GM21360 (cell line): Measurements from ENCODE around the gene PKP1.

Source experiments
- ATAC-seq: cut with Tn5 transposase; IDR thresholded peaks from one replicate; pipeline ENCODE4 v1.9.1; 2021; ENCODE audit warnings: mild to moderate bottlenecking, moderate library complexity; ENCODE audit not compliant: unreplicated experiment

PKP1 gene

DNA sequence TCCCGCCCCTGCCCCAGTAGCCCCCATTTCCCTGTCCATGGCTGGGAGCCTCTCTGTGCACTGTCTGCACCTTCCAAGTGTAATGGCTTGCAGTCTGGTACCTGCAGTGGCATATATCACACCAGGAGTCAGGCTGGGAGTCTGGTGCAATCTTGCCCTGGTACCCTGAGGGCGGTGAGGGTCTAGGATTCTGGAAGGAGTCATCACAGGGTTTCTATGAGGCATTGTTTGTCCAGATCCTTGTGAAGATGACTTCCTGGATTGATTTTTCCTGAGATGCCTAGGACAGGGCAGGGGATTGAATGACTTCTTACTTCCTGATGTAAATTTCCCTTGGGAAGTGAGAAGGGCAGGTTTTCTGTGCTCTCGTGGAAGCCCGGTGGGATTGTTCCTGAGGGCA is 5.9 kb upstream of the PKP1 start:
- ATAC-seq = no peak

DNA sequence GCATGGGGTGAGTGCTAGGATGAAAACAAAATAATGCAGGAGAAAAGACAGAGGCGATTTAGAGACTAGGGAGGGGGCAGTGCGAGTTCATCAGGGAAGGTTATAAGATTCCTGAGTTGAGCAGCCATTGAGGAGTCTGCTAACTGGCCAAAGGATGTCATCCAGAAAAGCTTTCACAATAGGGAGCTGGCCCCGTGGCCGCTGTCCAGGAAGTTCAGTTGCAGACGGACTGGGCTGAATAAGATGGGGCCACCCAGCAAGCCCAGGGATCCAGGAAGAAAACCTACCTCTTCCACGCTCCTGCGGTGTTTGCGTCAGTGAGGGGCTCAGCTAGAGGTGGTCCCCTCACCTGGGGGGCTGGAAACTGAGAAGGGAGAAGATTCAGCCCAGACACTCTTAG is 4.0 kb upstream of the PKP1 start:
- no peak for ATAC-seq

DNA sequence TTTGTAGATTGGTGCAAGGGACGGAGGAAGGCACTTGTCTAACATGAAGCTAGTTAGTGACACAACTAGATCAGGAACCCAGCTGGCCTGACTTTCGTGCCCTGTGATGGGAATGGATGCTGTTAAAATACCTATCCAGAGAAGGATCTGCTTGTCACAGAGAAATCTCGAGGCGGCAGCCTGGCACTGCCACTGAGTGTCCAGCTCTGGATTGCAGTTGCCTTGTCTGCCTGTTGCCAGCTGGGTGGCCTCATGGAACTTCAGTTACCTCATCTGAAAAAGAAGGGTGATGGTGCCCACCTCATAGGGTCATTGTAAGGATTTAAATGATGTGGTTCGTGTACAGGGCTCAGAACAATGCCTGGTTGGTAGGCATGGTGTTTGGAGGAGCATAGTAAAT is 2.4 kb upstream of the PKP1 start:
- no peak for ATAC-seq

DNA sequence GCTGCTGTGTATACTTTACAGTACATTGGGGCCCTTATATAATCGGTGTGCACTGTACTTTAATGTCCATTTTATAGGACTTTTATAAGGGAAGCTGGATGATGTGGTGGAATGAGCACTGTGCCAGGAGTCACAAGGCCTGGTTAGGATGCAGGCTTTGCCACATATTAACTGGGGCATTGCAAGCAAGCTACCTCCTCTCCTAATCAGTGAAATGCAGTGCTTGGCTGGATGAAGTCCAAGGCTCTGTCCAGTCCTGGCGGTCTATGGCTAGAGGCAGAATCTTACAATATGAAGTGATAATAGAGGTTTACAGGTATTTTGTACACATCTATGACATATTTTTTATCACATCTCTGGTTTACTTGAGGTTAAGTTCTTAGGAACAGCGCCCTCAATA is 1.7 kb upstream of the PKP1 start:
- ATAC-seq = no peak

DNA sequence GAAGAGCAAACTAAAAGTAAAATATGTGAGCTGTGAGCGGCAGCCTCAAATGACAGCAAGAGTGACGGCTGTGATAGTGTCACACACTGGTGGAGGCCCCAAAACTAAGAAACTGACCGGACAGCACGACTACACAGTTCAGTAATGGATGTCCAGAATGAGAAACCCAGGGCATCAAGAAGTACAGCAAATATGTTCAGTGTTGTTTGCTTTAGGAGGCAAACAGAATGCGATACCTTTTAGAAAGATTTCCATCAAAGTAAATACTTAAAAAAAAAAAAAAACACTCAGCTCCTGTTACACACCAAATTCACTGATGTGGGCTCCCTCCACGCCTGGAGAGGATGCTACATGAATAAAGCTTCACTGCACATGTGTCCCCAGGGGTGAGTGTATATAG is 1.1 kb upstream of the PKP1 start:
- no peak for ATAC-seq

DNA sequence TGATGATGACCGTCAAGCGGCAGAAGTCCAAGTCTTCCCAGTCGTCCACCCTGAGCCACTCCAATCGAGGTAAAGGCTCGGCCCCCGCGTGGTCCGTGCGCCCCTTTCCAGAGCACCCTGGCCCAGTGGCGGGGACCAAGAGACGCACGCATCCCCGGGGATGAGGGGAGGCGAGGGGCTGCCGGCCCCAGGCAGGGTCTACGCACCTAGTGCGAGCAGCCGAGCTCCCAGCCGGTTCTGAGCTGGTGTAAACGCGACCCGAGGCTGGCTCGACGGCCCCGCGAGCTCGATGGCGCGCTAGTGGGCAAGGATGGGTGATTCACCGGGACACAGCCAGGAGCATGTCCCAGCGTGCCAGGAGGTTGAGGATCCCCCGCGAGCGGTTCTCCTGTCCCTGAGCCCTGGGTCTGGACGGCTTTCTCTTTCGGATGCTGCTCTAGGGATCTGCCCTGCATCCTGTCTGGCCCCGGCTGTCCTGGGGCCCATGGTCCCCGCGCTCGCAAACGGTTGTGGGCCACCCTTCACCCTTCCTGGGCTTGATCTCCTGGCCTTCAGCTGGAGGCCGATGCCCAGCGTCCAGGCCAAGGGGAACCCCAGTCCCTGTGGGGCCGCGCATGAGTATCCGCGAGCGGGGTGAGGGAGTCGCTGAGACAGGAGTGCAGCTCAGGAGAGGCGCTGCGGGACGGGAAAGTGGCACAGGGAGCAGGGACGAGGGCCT is 689 bp downstream of the PKP1 start:
- no peak for ATAC-seq

DNA sequence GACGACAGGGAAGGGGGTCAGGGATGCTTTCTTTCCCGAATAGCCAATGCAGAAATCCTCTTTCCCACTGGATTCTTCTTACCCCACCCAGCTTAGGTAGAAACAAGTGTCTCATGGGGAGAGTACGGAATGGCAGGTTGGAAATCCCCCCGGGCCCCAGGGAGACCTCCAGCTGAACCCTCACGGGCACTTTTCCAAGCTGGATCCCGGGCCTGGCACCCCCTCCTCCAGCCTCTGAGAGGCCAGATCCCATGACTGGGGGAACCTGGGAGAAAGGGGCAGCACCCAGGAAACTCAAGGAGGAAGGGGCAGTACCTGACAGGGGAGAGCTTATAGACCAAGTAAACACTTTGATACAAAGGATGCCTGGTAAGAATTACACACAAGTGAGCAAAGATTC is 1.3 kb downstream of the PKP1 start:
- ATAC-seq = no peak

DNA sequence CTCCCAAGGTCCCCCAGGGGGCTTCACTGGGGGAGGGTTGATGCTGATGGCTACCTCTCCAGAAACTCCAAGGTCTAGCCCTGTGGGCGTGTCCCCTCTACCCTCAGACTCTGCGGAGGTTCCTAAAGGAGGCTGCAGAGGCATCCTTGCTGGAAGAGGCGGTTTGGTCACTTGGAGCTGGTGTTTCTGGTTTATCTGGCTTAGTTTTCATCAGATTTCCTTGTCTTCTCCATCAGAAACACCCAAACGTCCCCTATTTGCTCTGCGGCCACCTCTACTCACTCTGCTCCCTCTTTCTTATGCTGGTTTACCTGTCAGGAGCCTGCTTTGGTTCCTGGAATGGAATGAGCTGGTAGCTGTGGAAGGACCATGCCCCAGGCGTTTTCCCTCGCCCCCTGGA is 2.5 kb downstream of the PKP1 start:
- no peak for ATAC-seq

DNA sequence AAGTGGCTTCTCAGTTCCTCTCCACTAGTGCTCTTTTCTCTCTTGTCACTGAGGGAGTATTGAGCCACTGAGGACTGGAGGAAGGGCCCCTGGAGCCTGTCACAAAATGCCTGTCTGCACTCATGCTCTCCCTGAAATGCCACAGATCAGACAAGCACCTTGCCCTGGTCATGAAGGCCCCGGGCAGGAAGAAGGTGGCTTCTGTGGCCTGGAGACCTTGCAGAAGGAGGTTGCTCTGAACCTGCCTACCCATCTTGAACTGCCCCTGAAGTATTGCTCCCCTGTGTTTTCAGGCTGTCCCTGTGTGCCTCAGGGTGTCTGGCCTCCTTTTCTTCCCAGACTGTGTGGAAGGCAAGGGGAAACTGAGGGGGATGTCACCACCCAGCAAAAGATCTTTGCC is 3.1 kb downstream of the PKP1 start:
- no peak for ATAC-seq

DNA sequence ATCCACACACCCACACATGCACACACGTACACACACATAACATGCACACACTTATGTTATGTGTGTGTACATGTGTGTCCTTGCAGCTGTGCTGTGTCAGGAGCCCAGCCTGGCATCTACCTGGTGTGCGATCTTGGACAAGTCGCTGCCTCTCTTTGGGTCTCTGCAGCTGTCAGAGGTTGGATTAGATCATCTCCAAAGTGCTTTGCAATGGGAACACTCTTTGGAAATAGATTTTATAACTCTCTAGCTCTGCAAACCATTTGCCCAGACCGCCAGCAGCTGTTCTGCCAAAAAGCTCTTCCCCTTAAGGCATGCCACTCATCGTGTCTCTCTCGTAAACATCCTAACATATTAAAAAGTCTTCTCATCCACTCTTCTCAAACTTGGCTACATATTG is 4.7 kb downstream of the PKP1 start:
- no peak for ATAC-seq

DNA sequence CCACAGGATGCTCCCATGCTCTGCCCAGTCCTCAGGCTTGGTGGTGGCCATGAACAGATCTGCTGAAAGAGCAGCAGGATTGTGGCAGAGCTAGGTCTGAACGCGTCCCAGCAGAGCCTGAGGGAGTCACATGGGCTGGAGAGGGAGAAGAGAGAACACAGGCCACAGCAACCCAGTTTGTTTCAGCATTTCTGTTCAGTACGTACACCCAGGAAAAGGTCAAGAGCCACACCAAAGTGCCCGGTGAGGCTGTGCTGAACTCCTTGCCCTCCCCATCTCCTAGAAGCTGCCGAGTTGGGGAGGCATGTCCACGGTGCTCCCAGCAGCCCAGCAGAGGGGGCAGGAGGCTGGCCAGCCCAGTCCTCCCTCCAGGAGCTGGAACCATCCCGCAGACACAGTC is 5.5 kb downstream of the PKP1 start:
- no peak for ATAC-seq

DNA sequence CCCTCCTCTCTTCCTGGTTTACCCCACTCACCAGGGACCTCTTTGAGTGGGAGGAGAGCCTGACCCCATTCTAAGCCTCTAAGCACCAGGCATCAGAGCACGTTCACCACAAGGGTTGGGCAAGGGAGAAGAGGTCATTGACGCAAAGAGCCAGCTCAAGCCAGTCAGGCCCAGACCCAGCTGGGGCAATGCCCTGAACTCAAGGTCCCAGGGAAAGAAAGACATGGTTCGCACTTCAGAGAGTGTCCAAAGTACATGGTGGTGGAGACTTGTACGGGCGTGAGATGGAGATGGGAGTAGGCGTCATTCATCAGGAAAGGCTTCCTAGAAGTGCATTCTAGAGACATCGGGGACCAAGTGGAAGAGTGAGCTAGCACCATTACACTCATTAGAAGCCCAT is 7.2 kb downstream of the PKP1 start:
- no peak for ATAC-seq

DNA sequence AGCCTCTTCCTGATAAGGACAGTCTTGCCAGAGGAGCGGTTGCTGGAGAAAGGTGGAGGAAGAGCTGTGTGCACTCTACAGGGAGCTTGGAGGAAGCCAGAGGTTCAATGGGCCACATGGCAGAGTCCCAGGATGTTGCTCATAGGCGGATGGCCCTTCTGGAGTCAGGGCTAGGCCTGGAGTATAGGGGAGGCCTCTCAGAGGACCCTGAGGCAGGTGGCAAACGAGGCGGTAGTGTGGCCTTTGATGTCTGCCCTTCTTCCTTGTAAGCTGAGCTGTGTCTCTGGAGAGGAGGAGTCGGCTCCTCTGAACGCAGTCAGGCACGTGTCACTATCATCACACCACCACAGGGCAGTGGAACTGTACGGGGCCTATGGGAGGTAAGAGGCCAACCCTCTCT is 8.6 kb downstream of the PKP1 start:
- no peak for ATAC-seq

DNA sequence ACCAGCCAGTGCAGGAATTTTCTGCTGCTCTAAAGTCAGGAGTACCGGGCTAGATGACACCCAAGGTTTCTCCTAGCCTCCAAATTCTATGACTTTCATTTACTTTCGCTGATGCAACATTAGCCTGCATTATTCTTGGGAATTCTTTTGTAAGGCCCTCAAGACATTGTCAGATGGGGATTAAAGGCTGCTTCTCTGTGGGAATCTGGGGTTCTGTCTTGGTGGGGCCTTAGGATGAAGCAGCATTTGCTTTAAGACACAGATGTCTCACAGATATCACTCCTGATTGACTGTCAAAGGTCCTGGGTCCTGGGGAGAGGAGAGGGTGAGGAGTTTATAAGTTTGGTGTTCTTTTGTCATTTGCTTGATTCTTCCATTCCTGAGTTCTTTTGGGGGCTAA is 11.6 kb downstream of the PKP1 start:
- no peak for ATAC-seq

DNA sequence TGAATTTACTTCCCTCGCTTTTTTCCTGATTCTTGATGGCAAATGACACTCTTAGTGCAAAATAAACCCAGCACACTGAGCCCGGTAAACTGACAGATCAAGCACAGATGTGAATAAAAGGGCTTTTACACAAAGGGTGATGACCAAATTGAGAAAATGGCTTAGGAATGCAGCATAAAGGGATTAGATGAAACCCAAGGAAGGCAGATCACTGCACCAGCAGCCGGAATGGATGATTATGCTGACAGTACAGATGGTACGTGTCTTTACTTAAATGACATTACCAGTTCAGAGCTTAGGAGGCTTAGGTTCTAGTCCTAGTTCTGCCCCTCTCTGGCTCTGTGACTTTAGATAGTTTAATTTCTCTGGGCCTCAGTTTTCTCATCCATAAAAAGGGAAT is 12.0 kb downstream of the PKP1 start:
- ATAC-seq = no peak

DNA sequence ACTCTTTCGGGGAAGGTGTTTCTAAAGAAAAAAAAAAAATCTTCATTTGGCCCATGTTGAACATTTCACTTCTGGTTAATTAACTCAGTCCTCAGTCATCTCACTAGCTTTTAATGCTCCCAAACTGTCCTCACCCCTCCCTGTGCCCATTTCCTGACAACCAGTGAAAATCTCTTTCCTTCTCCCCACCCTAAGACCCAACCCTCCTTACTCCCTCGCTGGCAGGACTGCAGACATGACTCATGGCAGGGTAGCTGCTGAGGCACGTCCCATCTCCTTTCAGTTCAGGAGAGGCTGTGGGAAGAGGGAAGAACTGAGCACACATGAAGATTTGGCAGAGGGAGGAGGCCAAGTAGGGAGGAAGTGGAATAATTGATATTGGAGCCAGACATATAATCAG is 12.6 kb downstream of the PKP1 start:
- no peak for ATAC-seq

DNA sequence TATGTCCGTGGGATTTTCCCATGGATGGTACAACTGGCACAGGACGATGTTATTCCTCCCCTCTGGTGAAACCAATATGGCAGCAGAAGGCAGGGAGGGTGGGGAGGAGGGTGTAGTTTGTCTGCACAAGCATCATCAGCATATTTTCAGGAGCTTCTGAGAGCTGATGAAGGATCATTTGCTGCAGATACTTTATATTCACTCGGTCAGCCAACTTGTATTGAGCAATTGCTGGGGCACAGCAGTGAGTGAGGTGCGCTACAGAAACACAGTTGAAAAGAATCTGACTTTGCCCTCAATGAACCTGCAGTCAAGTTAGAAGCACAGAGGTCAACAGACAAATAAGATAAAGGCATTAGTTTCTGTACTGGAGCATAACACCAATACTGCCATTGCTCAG is 13.0 kb downstream of the PKP1 start:
- no peak for ATAC-seq

DNA sequence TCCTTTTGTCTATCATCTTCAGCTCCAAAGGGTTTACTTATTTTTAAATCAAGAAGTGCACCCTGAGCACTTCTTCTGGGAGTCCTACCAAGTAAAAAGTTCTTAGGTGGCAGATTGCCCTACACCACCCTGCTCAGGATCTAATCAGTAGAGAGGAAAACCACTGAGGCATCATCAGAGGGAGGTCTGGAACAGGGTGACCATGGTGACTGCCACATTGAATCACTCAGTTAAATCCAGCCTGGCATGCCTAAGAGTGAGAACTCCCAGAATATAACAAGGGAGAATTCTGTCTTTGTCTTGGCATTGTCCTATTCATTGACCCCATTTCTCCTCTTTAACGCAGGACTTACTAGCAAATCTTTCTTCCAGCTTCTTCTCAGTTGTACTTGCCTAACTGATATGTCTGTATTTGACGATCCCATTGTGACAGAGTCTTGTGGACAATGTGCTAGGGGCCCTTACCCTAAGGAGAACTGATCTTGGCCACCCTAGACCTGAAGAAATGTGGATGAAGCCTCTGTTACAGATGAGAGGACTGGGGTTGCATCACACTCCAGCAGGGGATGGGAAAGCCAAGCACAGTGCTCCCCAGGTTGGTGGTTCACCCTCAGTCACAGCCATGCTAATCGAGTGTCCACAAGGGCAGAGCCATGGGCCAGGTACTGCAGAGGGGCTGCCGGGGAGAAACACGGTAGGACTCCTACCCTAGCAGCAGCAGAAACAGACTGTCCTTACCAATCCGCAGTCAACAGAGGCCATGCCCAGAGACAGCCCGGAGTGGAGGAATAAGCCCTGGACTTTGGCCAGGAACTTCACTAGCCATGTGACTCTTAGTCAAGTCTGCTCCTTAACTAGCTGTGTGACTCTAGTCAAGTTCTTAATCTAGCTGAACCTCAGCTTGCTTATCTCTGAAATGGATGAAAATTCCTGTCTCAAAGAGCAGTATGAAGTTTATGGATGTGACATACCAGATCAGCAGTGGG is 15.4 kb downstream of the PKP1 start:
- ATAC-seq = no peak

DNA sequence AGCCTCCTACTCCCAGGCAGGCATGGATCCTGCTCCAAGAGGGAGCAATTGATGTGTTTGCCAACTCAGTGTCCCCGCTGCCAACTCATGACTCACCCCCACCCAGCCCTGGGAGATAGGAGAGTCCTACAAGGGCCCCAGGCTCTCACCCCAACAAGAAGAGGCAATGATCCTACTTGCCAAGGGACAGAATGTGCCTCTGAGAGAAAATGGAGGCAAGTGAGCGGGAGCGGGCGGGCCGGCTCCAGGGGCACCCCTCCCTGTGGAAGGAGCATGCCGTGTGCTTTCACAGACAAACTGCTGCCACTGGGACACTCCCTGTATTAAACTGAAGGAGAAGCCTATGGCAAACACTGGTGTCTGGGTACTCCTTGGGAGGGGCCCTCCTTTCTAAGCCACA is 16.7 kb downstream of the PKP1 start:
- no peak for ATAC-seq

DNA sequence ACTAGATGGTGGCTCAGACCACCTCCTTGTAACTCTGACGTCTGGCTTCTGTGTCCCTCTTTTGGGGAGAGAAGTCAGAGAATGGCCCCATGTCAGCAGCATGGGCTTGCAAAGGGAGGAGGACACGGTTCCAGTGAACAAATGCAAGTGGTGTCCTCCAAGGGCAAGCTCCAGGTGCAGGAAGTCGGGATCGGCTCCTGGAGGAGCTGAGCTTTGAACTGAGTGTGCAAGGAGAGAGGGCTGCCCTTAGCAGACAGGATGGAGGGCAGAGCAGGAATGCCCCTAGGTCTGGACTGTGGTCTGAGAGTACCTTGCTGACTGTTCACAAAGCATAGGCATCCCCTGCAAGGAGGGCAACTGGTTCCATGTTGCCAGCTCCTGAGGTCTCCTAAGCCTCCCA is 17.3 kb downstream of the PKP1 start:
- ATAC-seq = no peak

DNA sequence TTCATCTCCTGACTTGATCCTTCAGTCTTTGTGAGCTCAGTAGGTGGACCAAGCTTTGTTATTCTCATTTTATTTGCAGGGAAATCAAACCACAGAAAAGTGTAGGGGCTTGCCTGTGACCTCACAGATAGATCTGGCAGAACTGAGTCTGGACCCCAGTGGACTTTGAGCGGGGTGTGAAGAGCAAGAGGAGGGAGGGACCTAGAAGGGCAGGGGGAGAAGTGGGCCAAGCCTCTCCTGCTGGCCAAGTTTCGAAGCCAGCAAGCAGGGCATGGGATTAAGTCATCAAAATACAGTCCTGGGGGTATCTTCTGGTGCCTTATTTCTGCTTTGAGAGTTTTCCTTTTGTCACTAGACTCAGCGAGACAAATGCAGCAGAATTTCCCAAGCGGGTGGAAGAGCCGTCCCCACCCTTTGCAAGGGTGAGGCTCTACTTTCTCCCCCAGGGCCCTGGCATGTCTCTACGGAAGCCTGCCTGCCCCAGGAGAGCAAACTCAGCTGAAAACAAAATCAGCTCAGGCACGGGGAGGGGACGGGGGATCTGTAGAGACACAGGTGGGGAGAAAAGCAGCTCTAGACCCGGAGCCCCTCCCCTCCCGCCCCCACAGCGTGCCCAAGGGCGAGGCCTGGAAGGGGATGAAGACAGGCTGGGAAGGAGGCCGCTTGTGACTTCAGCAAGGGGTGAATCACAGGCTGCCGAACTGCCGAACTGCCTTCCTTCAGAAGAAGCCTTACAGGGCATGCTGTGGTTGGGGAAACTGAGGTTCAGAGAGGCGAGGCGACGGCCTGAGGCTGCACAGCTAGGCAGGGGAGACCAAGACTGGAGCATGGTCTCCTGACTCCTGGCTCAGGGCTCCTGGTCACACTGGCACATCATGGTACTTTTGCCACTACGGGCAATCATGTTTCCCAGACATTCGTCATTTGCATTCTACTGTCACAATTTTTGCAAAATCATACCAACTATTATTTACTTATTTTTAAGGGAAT is 19.2 kb downstream of the PKP1 start:
- no peak for ATAC-seq
